Colonic mucosa (tissue), 4 donors: ENCODE data around the gene PLXNA4. TPM values are rescaled to one million over a fixed set of nuclear protein-coding genes. Genes with fewer than 3 reads are reported as not detected.

ENCODE experiments used
- DNase-seq: peaks from one replicate; pipeline ENCODE4 v3.0.0-alpha.2; 2020
- H3K27ac ChIP-seq: fragments of 200-600 bp; one replicate; pipeline ENCODE4 v1.8.0; 2021
- H3K27me3 ChIP-seq: fragments of 200-600 bp; one replicate; pipeline ENCODE4 v1.8.0; 2021
- H3K36me3 ChIP-seq: fragments of 200-600 bp; one replicate; pipeline ENCODE4 v1.8.0; 2021
- H3K4me1 ChIP-seq: fragments of 200-600 bp; one replicate; pipeline ENCODE4 v1.8.0; 2021; ENCODE audit warnings: mild to moderate bottlenecking
- H3K4me3 ChIP-seq: fragments of 200-600 bp; one replicate; pipeline ENCODE4 v1.8.0; 2021
- H3K9ac ChIP-seq, 2 donors: one replicate each; pipeline ENCODE4 v1.7.0; 2013; ENCODE audit warnings: control low read depth in 2 of 2, low read depth in 2 of 2, low read length in 2 of 2
- H3K9me3 ChIP-seq: fragments of 200-600 bp; one replicate; pipeline ENCODE4 v1.8.0; 2021
- intact Hi-C: fragments of 100-400 bp; cut with DNase I; formaldehyde crosslinking; loops from one replicate; pipeline ENCODE4 v1.14.1; 2022
- total RNA-seq, 2 donors: library from RNA; stranded (reverse); fragmentation: NEBNext Ultra II Directional in 1 of 2; extraction: Animal tissue kit (Norgen Biotek cat#: 25700) in 1 of 2; gene quantifications; one replicate each; pipeline ENCODE4 v1.2.1, GENCODE V29; 2021
- TF ChIP-seq, protein P1 (sequence below): fragments of 200-600 bp; IDR thresholded peaks from one replicate; pipeline ENCODE4 v1.8.0; 2022; ENCODE audit warnings: antibody characterized with exemption, mild to moderate bottlenecking
- donor health status: healthy.
- donor health status: DM: no; HTN: no; CAD: no.
- donor health status: DM: no; HTN: no; CAD: no.

PLXNA4 gene
- total RNA-seq, 2 donors from 2014 or later = 0.15 to 0.77 TPM

DNA sequence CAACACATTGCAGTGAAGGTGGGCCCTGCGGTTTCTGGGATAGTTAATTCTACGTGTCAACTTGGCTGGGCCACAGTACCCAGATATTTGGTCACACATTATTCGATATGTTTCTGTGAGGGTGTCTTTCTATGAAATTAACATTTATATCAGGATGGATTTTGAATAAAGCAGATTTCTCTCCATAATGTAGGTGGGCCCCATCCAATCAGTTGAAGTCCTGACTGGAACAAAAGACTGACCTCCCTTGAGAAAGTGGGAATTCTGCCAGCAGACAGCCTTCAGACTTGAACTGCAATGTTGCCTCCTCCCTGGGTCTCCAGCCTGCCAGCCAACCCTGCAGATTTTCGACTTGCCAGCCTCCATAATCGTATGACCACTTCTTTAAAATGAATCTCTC is 420.6 kb downstream of the PLXNA4 start:
- no peaks in the 10 kb centered on the region for H3K4me1 ChIP-seq
- H3K27me3 ChIP-seq = no peaks in the 10 kb centered on the region
- H3K27ac ChIP-seq = no peak overlapping the region
- DNase-seq = no peak
- H3K9ac ChIP-seq = no peak overlapping the region
- H3K9me3 ChIP-seq = no peaks in the 10 kb centered on the region
- intact Hi-C loops = no loop called here
- H3K4me3 ChIP-seq = no peak overlapping the region
- TF ChIP-seq, protein P1, sequence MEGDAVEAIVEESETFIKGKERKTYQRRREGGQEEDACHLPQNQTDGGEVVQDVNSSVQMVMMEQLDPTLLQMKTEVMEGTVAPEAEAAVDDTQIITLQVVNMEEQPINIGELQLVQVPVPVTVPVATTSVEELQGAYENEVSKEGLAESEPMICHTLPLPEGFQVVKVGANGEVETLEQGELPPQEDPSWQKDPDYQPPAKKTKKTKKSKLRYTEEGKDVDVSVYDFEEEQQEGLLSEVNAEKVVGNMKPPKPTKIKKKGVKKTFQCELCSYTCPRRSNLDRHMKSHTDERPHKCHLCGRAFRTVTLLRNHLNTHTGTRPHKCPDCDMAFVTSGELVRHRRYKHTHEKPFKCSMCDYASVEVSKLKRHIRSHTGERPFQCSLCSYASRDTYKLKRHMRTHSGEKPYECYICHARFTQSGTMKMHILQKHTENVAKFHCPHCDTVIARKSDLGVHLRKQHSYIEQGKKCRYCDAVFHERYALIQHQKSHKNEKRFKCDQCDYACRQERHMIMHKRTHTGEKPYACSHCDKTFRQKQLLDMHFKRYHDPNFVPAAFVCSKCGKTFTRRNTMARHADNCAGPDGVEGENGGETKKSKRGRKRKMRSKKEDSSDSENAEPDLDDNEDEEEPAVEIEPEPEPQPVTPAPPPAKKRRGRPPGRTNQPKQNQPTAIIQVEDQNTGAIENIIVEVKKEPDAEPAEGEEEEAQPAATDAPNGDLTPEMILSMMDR = no peak
- H3K36me3 ChIP-seq = no peaks in the 10 kb centered on the region

DNA sequence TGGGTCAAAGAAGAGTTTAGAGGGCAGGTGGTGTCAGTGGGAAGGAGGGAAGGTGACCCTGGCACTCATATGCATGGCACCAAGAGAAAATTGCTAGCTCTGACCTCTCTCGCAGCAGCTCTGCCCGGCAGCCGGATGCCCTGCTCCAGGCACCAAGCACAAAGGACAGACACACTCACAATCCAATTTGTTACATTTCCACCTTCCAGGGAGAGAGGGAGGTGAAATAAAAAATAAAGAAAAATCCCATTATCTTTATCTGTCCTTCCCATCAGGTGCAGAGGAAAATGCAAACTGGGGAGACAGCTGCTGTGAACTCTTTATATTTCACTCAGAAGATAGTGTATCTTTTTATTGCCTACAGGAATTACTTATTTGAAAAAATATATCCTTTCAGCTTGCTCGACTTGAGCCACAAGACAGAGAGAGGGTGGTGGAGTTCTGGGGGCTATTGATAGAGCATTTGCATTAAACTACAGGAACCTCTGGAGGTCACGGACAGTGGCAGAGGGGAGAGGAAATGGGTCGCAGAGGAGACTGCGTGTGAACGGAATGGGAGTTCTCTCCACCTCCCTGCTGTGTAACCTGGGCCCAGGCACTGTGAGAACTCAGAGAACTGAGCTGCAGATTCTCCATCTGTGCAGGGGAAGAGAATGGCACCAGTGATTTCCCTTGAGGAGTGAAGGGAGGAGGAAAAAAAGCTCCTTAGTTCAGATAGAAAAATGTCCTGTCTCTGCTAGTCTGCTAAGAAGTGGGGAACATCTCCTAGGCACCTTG is 421.4 kb downstream of the PLXNA4 start:
- Histone ChIP-seq H3K9ac (no peak overlapping the region), H3K27me3 (no peaks in the 10 kb centered on the region), H3K4me3 (no peak overlapping the region), H3K4me1 (no peaks in the 10 kb centered on the region), H3K27ac (no peak overlapping the region), H3K36me3 (no peaks in the 10 kb centered on the region), H3K9me3 (no peaks in the 10 kb centered on the region)
- DNase-seq = no peak
- intact Hi-C loops = loop anchor here (5.0 kb wide), 1 partner anchor 208 kb away; no protein-coding TSS in a partner anchor
- TF ChIP-seq, protein P1 = no peak

DNA sequence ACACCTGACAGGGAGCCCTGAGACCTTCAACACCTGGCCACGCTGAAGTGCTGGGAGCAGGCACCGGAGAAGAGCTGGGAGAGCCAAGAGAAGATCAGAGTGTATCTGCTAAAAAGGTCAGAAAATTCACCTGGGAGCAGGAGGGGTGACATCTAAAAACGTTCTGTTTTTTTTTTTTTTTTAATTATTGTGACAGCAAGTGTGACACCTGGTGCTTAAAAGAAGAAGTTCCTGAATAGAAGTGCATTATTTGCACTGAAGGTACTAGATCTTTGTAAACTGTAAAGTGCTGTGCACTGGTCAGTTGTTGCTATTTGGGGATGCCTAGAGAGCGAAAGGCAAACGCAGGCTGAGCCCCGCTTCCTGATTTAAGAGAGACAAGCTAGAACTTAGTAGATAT is 422.0 kb downstream of the PLXNA4 start:
- Histone ChIP-seq H3K9ac (no peak overlapping the region), H3K4me1 (no peaks in the 10 kb centered on the region), H3K27ac (no peak overlapping the region), H3K27me3 (no peaks in the 10 kb centered on the region), H3K4me3 (no peak overlapping the region), H3K36me3 (no peaks in the 10 kb centered on the region), H3K9me3 (no peaks in the 10 kb centered on the region)
- DNase-seq = no peak
- TF ChIP-seq, protein P1 = no peak
- intact Hi-C loops = loop anchor here (5.0 kb wide), 1 partner anchor 207 kb away; no protein-coding TSS in a partner anchor

DNA sequence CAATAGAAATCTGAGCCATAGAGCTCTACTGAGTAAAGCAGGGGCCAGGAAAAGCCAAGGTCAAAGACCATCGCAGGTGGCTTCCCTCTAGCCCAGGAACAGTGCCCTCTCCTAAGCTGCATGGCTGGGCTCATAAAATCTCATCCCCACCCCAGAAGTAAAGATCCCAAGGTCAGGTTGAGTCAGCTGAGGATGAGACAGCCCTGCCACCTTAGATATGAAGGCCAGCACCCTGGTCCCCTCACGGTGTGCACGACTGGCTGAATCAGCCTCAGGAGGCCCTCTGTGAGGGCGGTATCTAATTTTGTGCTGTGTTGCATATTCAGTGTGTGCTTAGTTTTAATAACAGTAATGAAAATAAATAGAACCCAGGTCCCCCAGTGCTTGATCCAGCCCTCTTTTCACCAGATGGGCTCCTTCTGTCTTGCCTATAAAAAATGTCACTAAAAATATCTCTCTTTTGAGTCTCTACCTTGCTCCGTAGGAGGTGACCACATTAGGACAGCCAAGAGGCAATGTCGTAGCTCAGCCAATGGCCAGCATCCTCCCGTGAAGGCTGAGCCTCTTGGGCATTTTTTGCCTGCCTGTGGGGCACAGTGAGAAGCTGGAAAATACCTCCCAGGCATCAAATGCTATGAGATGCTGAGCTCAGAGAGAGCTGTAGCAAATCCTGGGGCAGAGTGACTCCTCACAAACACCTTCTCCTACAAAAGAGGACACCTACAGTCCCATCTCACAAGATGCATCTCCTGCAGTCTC is 424.0 kb downstream of the PLXNA4 start:
- no peak overlapping the region for H3K4me3 ChIP-seq
- DNase-seq = no peak
- TF ChIP-seq, protein P1 = no peak

DNA sequence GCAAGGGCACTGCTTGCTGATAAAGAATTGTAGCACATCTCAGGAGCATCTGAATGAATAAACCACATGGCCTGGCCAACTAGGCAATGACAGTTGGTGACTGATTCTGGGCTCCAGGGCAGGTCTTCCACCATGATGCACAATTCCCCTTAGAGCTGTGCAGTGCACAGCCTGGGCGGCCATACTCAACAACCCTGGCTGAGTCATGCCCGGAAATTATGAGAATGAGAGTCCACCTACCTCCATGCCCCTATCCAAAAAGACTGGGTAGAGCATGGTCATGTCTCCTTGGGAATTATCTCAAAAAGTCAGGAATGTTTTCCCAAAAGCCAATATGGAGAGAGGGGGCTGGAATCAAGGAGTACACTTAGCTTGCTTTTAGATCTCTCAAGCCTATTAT is 425.6 kb downstream of the PLXNA4 start:
- TF ChIP-seq, protein P1 = no peak
- no peak overlapping the region for H3K4me3 ChIP-seq
- no peak overlapping the region for H3K27ac ChIP-seq
- intact Hi-C loops = loop anchor here (5.0 kb wide), 1 partner anchor 203 kb away; no protein-coding TSS in a partner anchor
- H3K9me3 ChIP-seq = no peaks in the 10 kb centered on the region
- H3K4me1 ChIP-seq = no peaks in the 10 kb centered on the region
- H3K36me3 ChIP-seq = no peaks in the 10 kb centered on the region
- no peak for DNase-seq
- no peaks in the 10 kb centered on the region for H3K27me3 ChIP-seq
- no peak overlapping the region for H3K9ac ChIP-seq

More for the DNA sequence above, 424.0 kb downstream of the PLXNA4 start:
- Histone ChIP-seq H3K27me3 (no peaks in the 10 kb centered on the region), H3K36me3 (no peaks in the 10 kb centered on the region), H3K27ac (no peak overlapping the region), H3K9me3 (no peaks in the 10 kb centered on the region), H3K4me1 (no peaks in the 10 kb centered on the region), H3K9ac (no peak overlapping the region)
- intact Hi-C loops = loop anchor here (5.0 kb wide), 1 partner anchor 205 kb away; no protein-coding TSS in a partner anchor
